Mesothelial cell of epicardium (in vitro differentiated cells): ENCODE results near the gene MAGEB18. TPM values are rescaled to one million over a fixed set of nuclear protein-coding genes. Genes with fewer than 3 reads are reported as not detected.

Source experiments
- DNase-seq, 2 experiments: peaks; one replicate each; pipeline ENCODE4 v3.0.0; 2021; ENCODE audit warnings: low spot score in 2 of 2; ENCODE audit not compliant: unreplicated experiment in 2 of 2
- H3K27ac Mint-ChIP-seq: 2 replicates; pipeline ENCODE4 v1.8.0; 2021; ENCODE audit warnings: mixed read lengths
- H3K27me3 Mint-ChIP-seq: 2 replicates; pipeline ENCODE4 v1.8.0; 2021; ENCODE audit warnings: low read depth, mixed read lengths
- H3K36me3 Mint-ChIP-seq: 2 replicates; pipeline ENCODE4 v1.8.0; 2021; ENCODE audit warnings: mixed read lengths
- H3K4me1 Mint-ChIP-seq: 2 replicates; pipeline ENCODE4 v1.8.0; 2021; ENCODE audit warnings: mixed read lengths
- H3K4me3 Mint-ChIP-seq: 2 replicates; pipeline ENCODE4 v1.8.0; 2021; ENCODE audit warnings: mild to moderate bottlenecking, moderate library complexity, mixed read lengths
- H3K9me3 Mint-ChIP-seq: 2 replicates; pipeline ENCODE4 v1.8.0; 2021; ENCODE audit warnings: mixed read lengths
- total RNA-seq: library from RNA; stranded (reverse); gene quantifications from 3 replicates; pipeline ENCODE4 v1.2.1, GENCODE V29; 2021
- TF ChIP-seq, protein P1 (sequence below): fragments of 200-600 bp; sonication (generic); IDR thresholded peaks from one replicate; pipeline ENCODE4 v1.5.0; 2021; ENCODE audit warnings: antibody characterized with exemption; ENCODE audit not compliant: unreplicated experiment

MAGEB18 gene
- not detected in 3 replicates for total RNA-seq

DNA sequence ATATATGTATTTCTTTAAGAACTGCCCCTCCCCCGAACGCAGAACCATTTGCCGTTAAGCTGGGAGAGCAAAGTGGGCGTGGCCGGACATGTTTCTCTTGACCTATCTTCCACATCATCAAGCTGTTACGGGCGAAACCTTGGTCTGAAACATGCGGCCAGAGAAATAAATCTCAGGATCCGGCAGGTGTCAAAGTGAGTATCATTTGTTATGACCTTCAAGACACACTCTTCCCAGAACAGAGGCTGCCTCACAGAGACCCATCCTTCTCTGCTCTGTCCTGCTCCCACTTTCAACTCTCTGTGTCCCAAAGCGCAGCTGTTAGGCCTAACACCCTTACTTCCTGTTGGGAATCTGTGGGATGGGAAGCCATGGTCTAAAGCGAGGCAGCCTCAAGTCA lies at the start of gene MAGEB18:
TSS of gene MAGEB18 (plus strand) at position 70 of the 400 bp plus-strand sequence. CDS start 643 bp downstream, outside the sequence.
- no peaks in the 10 kb centered on the region for H3K4me1 Mint-ChIP-seq
- no peak for DNase-seq
- no peak within 1 kb of the TSS for H3K4me3 Mint-ChIP-seq
- no peaks in the 10 kb centered on the region for H3K36me3 Mint-ChIP-seq
- no peaks in the 10 kb centered on the region for H3K27me3 Mint-ChIP-seq
- H3K27ac Mint-ChIP-seq: no peak within 1 kb of the TSS
- TF ChIP-seq, protein P1, sequence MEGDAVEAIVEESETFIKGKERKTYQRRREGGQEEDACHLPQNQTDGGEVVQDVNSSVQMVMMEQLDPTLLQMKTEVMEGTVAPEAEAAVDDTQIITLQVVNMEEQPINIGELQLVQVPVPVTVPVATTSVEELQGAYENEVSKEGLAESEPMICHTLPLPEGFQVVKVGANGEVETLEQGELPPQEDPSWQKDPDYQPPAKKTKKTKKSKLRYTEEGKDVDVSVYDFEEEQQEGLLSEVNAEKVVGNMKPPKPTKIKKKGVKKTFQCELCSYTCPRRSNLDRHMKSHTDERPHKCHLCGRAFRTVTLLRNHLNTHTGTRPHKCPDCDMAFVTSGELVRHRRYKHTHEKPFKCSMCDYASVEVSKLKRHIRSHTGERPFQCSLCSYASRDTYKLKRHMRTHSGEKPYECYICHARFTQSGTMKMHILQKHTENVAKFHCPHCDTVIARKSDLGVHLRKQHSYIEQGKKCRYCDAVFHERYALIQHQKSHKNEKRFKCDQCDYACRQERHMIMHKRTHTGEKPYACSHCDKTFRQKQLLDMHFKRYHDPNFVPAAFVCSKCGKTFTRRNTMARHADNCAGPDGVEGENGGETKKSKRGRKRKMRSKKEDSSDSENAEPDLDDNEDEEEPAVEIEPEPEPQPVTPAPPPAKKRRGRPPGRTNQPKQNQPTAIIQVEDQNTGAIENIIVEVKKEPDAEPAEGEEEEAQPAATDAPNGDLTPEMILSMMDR: no peak
- H3K9me3 Mint-ChIP-seq: peaks cover 51% of the 10 kb centered on the region

DNA sequence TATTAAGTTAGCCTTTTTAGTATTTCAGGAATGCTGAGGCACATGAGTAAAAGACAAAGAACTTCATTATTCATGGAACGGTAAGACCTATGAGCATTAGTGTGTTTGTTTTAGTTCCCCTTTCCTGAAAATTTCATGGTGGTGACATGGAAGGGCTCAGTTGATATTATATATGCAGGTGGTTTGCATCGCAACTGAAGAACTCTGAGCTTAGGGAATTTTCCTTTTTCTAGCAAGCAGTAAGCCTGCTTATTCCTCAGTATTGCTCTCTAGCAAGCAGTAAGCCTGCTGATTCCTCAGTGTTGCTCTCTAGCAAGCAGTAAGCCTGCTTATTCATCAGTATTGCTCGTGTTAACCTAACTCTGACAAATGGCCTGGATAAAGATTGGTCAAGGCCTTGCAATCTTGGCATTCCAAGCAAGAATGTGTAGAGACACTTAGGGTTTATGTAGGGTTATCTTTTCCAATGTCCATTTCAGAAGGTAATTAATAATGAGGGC lies 37.7 kb upstream of the MAGEB18 start:
- H3K36me3 Mint-ChIP-seq: no peaks in the 10 kb centered on the region
- DNase-seq: no peak
- peaks cover 26% of the 10 kb centered on the region for H3K9me3 Mint-ChIP-seq
- H3K4me1 Mint-ChIP-seq: peaks cover 9% of the 10 kb centered on the region
- H3K27me3 Mint-ChIP-seq: no peaks in the 10 kb centered on the region
- H3K27ac Mint-ChIP-seq: no peak overlapping the region
- TF ChIP-seq, protein P1: no peak
- no peak overlapping the region for H3K4me3 Mint-ChIP-seq

DNA sequence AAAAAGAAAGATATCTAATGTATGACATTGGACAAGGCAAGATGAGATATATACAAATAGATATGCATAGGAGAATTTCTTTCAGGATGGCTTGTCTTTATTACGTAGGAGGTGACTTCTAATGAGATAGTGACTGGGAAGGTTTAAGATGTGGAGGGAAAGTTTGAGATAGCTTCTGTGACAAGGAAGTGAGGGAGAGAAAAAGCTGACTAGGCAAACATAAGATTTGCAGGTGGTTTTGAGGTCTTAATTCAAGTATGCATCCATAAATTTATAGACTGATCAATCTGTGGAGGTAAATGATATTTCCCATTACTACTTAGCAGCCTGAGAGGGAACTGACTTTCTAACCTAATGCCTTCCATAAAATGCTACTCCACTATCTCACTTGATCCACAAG lies 29.0 kb upstream of the MAGEB18 start:
- no peak overlapping the region for H3K4me3 Mint-ChIP-seq

DNA sequence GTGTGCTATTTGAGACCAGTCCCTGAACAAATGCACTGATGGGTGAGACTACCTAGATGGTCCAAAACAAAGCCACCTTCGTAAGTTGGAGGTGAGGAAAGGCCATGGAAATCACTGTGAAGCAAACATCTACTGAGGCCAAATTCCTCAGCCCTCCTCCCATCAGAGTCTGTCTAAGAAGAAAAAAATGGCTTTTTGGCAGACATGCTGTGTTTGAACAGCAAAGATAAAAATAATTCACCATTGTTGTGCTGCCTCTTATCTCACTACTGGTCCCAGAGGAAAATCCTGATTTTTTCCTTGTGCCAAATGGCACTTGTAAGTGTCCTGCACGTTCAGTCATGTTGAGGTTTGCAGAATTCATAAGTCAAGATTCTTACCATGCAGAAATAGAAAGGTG lies 7.9 kb downstream of the MAGEB18 start:
- Mint-ChIP-seq H3K27ac (no peak overlapping the region), H3K4me3 (no peak overlapping the region), H3K4me1 (no peaks in the 10 kb centered on the region), H3K9me3 (peaks cover 47% of the 10 kb centered on the region), H3K27me3 (no peaks in the 10 kb centered on the region), H3K36me3 (no peaks in the 10 kb centered on the region)
- TF ChIP-seq, protein P1: no peak
- DNase-seq: no peak

More for the DNA sequence above, 29.0 kb upstream of the MAGEB18 start:
- Mint-ChIP-seq H3K4me1 (no peaks in the 10 kb centered on the region), H3K9me3 (peaks cover 31% of the 10 kb centered on the region), H3K36me3 (no peaks in the 10 kb centered on the region), H3K27me3 (no peaks in the 10 kb centered on the region), H3K27ac (no peak overlapping the region)
- no peak for DNase-seq
- TF ChIP-seq, protein P1: no peak

DNA sequence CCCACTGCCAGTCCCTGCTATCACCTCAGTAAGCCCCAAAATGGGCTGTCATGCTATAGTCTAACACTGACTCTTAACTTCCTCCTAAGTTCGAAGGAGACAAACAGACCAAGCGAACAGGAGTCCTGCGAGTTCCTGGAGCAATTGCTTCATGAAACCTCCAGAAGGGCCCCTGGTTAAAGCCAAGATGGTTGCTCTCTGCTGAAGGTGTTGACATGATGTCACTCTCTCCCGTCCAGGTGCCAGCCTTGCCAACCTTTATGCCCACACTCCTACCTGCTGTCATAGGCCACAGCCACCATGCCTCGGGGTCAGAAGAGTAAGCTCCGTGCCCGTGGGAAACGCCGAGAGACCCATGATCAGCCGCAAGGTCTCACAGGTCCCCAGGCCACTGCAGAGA lies 22.2 kb downstream of the MAGEB18 start, which contains the start of gene MAGEB6B:
TSS of gene MAGEB6B (plus strand) at position 301 of the 400 bp plus-strand sequence. CDS start at position 301, 0 bp downstream.
- peaks cover 35% of the 10 kb centered on the region for H3K9me3 Mint-ChIP-seq
- no peaks in the 10 kb centered on the region for H3K36me3 Mint-ChIP-seq
- H3K4me3 Mint-ChIP-seq: no peak within 1 kb of the TSS
- no peak for DNase-seq
- no peaks in the 10 kb centered on the region for H3K27me3 Mint-ChIP-seq
- TF ChIP-seq, protein P1: no peak
- H3K4me1 Mint-ChIP-seq: no peaks in the 10 kb centered on the region
- no peak within 1 kb of the TSS for H3K27ac Mint-ChIP-seq

Other genes with a start within 250 kb of the MAGEB18 start
- not detected in 3 replicates for gene MAGEB6B, start 22.3 kb downstream of the MAGEB18 start, total RNA-seq
- not detected in 3 replicates for gene MAGEB6, start 54.1 kb downstream of the MAGEB18 start, total RNA-seq
- not detected in 3 replicates for gene MAGEB5, start 77.8 kb downstream of the MAGEB18 start, total RNA-seq